ENCODE data around the gene SCEL.
"Not testable (repeated sequence)": the region's sequence is repeated elsewhere in the genome, so short reads cannot be mapped to it uniquely, and the experiment has no call there.

SCEL gene

DNA sequence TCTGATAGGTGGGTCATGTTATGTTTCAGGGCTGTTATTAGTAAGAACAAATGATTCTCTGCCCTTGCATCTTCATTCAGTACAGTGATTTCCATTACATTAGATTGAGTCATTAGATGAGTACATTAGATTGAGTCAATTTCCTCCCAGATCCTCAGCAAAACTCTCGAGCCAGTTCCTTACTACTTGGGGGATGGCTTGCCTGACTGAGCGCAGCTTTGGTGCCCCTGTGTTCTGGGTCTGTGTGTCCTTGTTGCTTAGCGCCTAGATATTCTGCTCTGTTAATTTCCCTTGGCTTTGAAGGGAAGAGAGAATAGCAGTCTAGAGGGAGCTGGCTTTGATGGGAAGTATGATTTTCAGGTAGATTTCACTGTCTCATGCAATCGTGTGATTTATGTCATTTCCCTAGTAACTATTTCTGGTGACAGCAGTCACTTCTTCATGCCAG, 19.1 kb upstream of the SCEL start:
- no peak for TF ChIP-seq EZH2 (IDR thresholded peaks at IDR 0.05)
- no peak for TF ChIP-seq FOXP2 (optimal IDR thresholded peaks at IDR 0.05; ENCODE audit: control extremely low read depth, extremely low read length, insufficient read depth)
- no peak for TF ChIP-seq POLR2AphosphoS5 (IDR thresholded peaks at IDR 0.05; ENCODE audit: borderline replicate concordance, low read depth, low read length)
- no peak for DNase-seq (ENCODE audit: low read depth, low spot score)
- no peak overlapping the region for H3K9ac ChIP-seq (ENCODE audit: insufficient read length)
- H3K9me3 ChIP-seq (ENCODE audit: low read depth, low read length): no peaks in the 10 kb centered on the region
- no peak overlapping the region for H3K4me3 ChIP-seq
- H3K36me3 ChIP-seq (ENCODE audit: insufficient read depth, low read length): no peaks in the 10 kb centered on the region
- H3K27ac ChIP-seq: no peak overlapping the region

DNA sequence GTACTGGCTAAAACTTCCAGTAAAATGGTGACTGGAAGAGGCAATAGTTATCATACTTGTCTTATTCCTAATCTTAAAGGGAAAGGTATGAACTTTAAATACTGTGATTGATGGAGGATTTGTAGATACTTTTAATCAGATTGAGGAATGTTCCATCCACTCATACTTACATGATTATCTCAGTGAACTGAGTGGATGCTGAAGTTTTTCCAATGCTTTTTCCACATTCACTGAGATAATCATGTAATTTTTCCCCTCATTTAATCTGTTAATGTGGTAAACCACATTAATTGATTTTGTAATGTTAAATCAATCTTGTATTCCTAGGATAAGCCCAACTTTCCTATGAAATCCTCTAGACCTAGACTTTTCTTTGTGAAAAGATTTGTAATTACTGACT, 17.2 kb upstream of the SCEL start:
- no peak for DNase-seq (ENCODE audit: low read depth, low spot score)
- no peak for TF ChIP-seq POLR2AphosphoS5 (IDR thresholded peaks at IDR 0.05; ENCODE audit: borderline replicate concordance, low read depth, low read length)
- no peak for TF ChIP-seq FOXP2 (optimal IDR thresholded peaks at IDR 0.05; ENCODE audit: control extremely low read depth, extremely low read length, insufficient read depth)
- TF ChIP-seq EZH2 (IDR thresholded peaks at IDR 0.05): no peak
- no peaks in the 10 kb centered on the region for H3K9me3 ChIP-seq (ENCODE audit: low read depth, low read length)
- H3K27ac ChIP-seq: peak overlapping the region; percentile 92
- H3K4me3 ChIP-seq: 0 out of 2 replicates have a peak overlapping the region, but pooled peaks have one; percentile 15
- no peaks in the 10 kb centered on the region for H3K36me3 ChIP-seq (ENCODE audit: insufficient read depth, low read length)
- no peak overlapping the region for H3K9ac ChIP-seq (ENCODE audit: insufficient read length)

DNA sequence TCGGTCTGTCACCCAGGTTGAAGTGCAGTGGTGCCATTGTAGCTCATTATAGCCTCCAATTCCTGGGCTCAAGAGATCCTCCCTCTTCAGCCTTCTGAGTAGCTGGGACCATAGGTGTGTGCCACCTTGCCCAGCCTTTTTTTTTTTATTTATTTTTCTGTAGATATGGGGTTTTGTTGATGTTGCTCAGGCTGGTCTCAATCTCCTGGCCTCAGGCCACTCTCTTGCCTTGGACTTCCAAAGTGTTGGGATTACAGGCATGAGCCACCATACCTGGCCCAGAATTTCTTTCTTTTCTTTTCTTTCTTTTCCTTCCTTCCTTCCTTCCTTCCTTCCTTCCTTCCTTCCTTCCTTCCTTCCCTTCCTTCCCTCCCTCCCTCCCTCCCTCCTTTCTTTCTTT, 16.1 kb upstream of the SCEL start:
- H3K9ac ChIP-seq (ENCODE audit: insufficient read length); H3K36me3 ChIP-seq (ENCODE audit: insufficient read depth, low read length); DNase-seq (ENCODE audit: low read depth, low spot score); H3K9me3 ChIP-seq (ENCODE audit: low read depth, low read length); H3K4me3 ChIP-seq: not testable (repeated sequence)
- peak overlapping the region; percentile 92 for H3K27ac ChIP-seq

DNA sequence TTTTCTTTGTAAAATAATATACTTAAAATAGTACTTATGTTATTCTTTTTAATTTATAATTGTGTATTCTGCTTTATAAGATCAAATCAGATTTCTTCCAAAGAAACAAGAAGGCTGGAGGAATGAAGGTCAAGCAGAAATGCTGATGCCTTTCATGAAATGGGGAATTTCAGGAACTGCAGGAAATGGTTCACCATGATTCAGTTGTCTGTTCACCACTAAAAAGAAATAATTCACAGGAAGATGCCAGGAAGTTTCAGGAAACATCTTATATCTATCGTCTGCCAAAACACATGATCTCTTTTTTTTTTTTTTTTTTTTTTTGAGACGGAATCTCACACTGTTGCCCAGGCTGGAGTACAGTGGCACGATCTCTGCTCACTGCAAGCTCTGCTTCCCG, 15.7 kb upstream of the SCEL start:
- Histone ChIP-seq H3K36me3 (ENCODE audit: insufficient read depth, low read length) (no peaks in the 10 kb centered on the region), H3K27ac (peak overlapping the region; percentile 89), H3K9ac (ENCODE audit: insufficient read length) (no peak overlapping the region), H3K9me3 (ENCODE audit: low read depth, low read length) (no peaks in the 10 kb centered on the region), H3K4me3 (no peak overlapping the region)
- TF ChIP-seq FOXP2 (optimal IDR thresholded peaks at IDR 0.05; ENCODE audit: control extremely low read depth, extremely low read length, insufficient read depth) (no peak), EZH2 (IDR thresholded peaks at IDR 0.05) (no peak), POLR2AphosphoS5 (IDR thresholded peaks at IDR 0.05; ENCODE audit: borderline replicate concordance, low read depth, low read length) (no peak)
- peak; percentile 84 for DNase-seq (ENCODE audit: low read depth, low spot score)

DNA sequence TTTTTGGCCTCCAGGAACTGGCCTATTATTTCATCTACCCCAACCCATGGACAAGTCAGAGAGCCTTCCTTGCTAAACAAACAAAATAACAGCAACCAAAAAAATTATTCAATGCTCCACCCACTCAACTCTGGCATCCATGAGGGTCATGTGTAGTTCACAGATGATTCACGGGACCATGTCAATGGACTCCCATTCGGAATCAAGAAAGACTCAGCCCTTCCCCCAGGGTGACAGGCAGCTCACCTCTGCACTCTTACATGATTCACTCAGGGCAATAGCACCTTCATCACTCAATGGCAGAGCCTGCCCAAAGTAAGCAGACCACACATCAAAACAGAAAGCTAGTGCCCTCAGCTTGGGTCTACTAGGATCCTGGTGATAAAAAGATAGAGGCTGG, 14.3 kb upstream of the SCEL start:
- Histone ChIP-seq H3K9me3 (ENCODE audit: low read depth, low read length) (no peaks in the 10 kb centered on the region), H3K27ac (peak overlapping the region; percentile 89), H3K36me3 (ENCODE audit: insufficient read depth, low read length) (no peaks in the 10 kb centered on the region), H3K9ac (ENCODE audit: insufficient read length) (no peak overlapping the region), H3K4me3 (peak overlapping the region; percentile 43; the same call in 1 of the 2 replicates)
- no peak for DNase-seq (ENCODE audit: low read depth, low spot score)
- TF ChIP-seq EZH2 (IDR thresholded peaks at IDR 0.05) (no peak), FOXP2 (optimal IDR thresholded peaks at IDR 0.05; ENCODE audit: control extremely low read depth, extremely low read length, insufficient read depth) (no peak), POLR2AphosphoS5 (IDR thresholded peaks at IDR 0.05; ENCODE audit: borderline replicate concordance, low read depth, low read length) (no peak)

DNA sequence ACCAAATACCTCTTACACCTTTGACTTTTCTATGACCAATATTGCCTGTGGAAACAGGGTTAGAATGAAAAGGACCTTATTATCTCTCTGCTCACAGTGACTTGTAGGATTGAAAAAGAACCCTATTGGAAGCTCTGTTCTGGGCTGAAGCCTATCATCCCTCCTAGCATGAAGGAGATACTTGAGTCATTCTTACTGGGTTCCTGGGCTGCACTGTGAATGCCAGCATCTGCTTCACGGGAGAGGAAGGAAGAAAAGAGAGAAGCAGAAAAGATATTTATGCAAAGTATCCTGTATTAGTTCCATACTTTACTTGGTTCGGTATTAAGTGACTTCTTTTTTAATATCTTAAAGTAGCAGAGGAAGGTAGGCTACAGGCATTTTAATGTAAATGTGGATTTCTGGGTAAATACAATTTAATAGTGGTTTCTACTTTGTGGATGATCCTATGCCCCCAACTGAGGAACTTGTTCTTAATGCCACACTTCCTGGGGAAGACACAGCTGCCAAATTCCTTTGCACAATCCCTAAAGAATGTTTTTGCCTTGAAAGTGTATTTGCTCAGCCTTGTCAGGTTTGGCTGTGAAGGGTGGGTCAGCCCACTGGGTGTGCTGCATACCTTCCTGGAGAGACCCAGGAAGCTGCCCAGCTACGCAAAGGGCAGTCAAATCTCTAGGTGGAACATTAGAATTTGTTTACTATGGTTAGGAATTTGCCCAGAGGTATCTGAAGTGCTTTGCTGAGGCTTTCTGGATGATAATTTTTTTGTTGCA, 13.7 kb upstream of the SCEL start:
- H3K4me3 ChIP-seq: peak overlapping the region; percentile 43
- DNase-seq (ENCODE audit: low read depth, low spot score): peak; percentile 71
- H3K36me3 ChIP-seq (ENCODE audit: insufficient read depth, low read length): no peaks in the 10 kb centered on the region
- TF ChIP-seq POLR2AphosphoS5 (IDR thresholded peaks at IDR 0.05; ENCODE audit: borderline replicate concordance, low read depth, low read length): no peak; the same call in 1 of the 2 replicates
- no peak for TF ChIP-seq FOXP2 (optimal IDR thresholded peaks at IDR 0.05; ENCODE audit: control extremely low read depth, extremely low read length, insufficient read depth)
- TF ChIP-seq EZH2 (IDR thresholded peaks at IDR 0.05): no peak
- H3K9me3 ChIP-seq (ENCODE audit: low read depth, low read length): no peaks in the 10 kb centered on the region
- no peak overlapping the region for H3K9ac ChIP-seq (ENCODE audit: insufficient read length)
- H3K27ac ChIP-seq: peak overlapping the region; percentile 89

DNA sequence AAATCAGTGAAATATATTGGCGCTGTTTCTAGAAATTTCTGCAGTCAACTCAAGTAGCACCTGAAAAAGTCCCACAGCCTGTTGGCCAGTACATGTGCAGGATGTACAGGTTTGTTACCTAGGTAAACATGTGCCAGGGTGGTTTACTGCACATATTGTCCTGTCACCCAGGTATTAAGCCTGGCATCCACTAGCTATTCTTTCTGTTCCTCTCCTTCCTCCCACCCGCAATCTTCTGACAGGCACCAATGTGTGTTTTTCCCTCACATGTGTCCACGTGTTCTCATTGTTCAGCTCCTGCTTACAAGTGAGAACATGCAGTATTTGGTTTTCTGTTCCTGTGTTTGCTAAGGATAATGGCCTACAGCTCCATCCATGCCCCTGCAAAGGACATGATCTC, 13.1 kb upstream of the SCEL start:
- TF ChIP-seq POLR2AphosphoS5 (IDR thresholded peaks at IDR 0.05; ENCODE audit: borderline replicate concordance, low read depth, low read length) (no peak), EZH2 (IDR thresholded peaks at IDR 0.05) (no peak), FOXP2 (optimal IDR thresholded peaks at IDR 0.05; ENCODE audit: control extremely low read depth, extremely low read length, insufficient read depth) (no peak)
- peak overlapping the region; percentile 89 for H3K27ac ChIP-seq
- no peaks in the 10 kb centered on the region for H3K36me3 ChIP-seq (ENCODE audit: insufficient read depth, low read length)
- DNase-seq (ENCODE audit: low read depth, low spot score): no peak
- no peaks in the 10 kb centered on the region for H3K9me3 ChIP-seq (ENCODE audit: low read depth, low read length)
- no peak overlapping the region for H3K9ac ChIP-seq (ENCODE audit: insufficient read length)
- no peak overlapping the region for H3K4me3 ChIP-seq

DNA sequence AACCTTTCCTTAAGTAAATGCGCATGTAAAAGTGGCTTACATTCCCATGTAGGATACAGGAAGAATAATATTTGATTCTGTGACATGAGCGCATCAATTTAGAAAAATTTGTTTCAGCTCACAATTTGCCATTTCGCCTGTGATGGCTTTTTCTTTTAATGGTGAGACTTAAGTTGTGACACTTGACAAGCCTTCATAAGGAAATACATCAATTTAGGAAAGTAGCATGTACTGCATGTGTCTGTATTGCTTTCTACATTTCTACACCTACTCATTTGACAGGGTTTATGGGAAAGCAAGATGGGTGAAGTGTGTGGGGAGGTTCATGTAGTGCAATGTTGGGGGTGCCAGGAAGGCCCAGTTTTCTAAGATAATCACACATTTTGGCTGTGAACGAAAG, 12.1 kb upstream of the SCEL start:
- Histone ChIP-seq H3K9me3 (ENCODE audit: low read depth, low read length) (no peaks in the 10 kb centered on the region), H3K27ac (no peak overlapping the region), H3K9ac (ENCODE audit: insufficient read length) (no peak overlapping the region), H3K36me3 (ENCODE audit: insufficient read depth, low read length) (no peaks in the 10 kb centered on the region), H3K4me3 (no peak overlapping the region)
- no peak for DNase-seq (ENCODE audit: low read depth, low spot score)
- TF ChIP-seq POLR2AphosphoS5 (IDR thresholded peaks at IDR 0.05; ENCODE audit: borderline replicate concordance, low read depth, low read length): no peak
- TF ChIP-seq EZH2 (IDR thresholded peaks at IDR 0.05): no peak
- TF ChIP-seq FOXP2 (optimal IDR thresholded peaks at IDR 0.05; ENCODE audit: control extremely low read depth, extremely low read length, insufficient read depth): no peak

Data from SK-N-MC (cell line).